GM19455 (cell line): Measurements from ENCODE around the gene CPED1.
"Not testable (repeated sequence)": the region's sequence is repeated elsewhere in the genome, so short reads cannot be mapped to it uniquely, and the experiment has no call there.

ENCODE experiments used
- ATAC-seq: cut with Tn5 transposase; IDR thresholded peaks from one replicate; pipeline ENCODE4 v1.9.1; 2021; ENCODE audit not compliant: unreplicated experiment

Gene CPED1

DNA sequence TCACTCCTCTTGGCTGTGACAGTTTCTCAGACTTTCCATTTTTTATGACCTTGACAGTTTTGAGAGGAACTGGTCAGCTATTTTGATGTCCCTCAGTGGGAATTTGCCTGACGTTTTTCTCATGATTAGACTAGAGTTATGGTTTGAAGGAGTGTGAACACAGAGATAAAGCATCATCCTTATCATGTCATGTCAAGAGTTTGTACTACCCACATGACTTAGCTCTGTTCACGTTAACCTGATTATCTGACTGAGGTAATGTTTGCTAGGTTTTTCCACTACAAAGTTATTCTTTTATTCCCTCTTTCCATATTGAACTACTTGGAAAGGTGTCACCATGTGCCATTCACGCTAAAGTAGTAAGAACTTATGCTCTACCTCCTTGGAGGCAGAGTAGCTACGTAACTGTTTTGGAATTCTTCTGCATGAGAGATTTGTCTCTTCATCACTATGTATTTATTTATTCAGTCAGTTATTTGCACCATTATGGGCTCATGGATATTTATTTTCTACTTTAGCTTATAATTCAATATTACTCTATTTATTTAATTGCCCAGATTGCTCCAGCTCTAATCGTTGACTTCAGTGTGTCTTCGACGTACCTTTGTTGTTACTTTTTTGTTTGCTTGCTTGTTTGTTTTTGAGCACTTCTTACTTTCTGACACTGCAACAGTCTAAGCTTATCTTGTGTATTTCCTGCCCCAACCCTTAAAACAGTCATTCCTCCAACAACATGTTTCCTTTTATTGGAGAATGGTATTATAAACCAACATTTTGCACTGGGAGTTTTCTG, 50.4 kb downstream of the CPED1 start:
- ATAC-seq, result no peak

DNA sequence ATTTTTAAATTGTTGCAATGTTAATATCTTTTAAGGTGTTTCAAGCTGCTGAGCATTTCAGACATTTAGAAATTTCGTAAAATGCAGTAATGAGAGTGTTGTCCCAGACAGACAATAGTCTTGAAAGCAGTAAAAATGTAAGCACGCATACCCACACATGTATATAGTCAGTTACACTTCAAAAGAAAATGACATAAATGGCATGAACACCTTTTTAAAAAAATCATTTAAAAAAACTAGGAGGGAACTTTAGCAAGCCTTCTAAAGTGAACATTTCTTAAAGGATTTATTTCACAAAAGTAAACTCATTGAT, 51.0 kb downstream of the CPED1 start:
- no peak for ATAC-seq

DNA sequence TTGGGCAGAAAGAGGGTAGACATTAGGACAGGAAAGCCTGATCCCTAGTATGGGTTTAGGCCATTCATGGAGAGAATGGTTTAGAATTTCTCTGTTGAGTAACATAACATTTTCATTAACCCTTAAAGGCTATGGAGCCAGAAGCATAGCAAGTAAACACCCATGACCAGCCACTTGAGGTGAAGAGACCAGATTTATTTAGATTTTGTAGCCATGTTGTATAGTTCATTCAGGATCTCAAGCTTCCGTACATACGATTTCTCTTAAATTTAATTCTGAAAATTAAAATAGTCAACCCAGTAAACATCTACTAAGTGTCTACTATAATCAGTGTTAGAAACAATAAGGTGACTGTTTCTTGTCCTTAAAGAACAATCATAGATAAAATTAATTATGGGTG, 51.5 kb downstream of the CPED1 start:
- no peak for ATAC-seq

DNA sequence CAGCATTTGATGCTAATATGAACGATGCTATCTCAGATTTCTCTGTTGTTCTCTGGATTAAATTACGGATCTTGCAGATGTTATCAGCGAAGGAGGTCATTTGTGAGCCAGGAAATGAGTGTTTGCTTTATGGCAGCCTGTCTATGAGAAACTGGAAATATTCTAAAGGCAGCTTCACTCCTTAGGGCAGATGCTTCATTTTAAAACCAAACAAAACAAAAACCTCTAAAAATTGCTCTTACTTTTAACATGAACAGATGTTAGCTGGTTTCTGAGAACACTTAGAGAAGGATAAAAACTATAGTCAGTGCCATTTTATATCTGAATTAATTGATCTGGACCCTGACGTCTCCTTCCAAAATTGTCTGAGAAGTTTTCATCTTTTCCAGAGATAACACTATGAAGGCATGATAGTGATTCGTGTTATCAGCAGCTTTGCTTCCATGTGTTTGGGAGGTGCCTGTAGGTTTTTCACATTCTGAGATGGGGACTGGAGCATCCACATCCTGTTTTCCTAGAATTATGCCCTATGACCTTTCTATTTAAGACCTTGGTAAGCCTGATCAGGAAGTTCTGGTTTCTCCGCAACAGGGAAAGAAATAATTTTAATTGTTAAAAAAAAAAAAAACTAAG, 53.1 kb downstream of the CPED1 start:
- no peak for ATAC-seq

DNA sequence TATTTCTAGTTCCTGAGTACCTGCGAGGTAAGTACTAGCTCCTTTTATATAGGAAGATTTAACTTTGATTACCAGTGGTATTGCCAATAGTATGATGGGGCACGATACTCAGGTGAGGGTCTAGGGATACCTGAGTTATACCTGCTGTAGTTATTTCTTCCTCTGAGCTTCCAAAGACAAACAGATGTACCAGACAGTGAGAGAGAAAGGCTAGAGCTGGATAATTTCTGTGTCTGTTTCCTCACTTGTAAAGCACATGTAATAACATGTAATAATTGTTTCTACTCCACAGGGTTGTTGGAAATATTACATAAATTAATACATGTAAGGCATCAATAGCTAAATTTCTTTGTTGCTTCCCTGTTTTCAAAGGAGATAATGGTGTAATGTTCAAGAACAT, 53.7 kb downstream of the CPED1 start:
- ATAC-seq, result no peak

DNA sequence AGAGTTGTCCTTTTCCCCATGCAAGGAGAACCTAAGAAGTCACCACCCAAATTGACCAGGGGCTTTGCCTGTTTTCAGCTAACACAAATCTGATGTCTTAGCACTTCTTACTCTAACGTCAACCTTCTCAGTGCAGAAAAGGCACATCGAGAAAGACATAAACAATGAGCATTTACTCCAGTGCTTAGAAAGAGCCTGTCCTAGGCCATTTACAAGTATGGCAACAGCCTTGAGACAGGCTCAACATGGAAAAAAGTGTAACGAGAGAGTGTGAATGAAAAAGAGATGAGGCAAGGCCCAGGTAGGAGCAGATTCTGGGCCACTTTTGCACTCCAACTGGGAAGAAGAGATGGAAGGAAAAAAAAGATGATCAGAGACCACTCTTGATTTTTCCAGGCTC, 54.4 kb downstream of the CPED1 start:
- ATAC-seq, result no peak

DNA sequence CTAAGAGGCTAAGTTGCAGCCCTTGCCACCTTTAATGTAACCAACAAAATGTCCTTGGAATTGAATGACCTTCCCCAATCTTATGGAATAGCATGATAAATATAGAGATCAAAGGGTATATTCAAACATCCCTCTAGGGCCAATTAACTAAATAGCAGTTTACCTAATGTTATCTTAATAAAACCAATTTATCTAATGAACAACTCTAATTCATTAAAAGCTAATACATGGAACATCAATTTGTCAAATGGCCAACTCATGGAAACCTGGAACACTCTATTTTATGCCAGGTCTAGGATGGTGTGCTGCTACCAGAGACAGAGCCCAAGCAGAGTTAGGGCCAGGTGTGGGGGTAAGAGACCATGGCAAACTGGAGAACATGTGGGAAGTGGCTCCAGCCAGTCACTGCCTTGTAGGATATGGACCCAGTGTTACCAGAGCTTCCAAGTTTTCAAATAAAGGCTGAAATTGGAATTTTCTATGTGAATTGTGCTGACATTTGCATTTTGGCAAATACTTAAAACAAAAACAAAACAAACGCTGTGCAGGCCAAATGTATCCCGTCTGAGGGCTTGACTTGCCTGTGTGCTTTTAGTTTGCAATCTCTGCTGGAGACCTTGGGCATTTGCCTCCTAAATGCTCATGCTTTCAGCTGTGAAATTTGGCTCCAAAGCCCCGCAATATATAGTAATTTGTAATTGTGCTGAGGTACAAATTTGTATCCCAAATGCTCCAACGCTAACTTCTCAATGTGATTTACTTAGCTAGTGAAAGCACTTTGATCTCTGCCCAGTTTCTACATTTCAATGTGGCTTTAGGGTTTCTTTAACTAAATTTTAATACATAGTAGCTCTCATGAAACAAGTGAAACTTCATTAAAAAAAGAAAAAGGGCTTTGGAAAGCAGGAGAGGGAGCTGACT, 55.1 kb downstream of the CPED1 start:
- ATAC-seq, result no peak

DNA sequence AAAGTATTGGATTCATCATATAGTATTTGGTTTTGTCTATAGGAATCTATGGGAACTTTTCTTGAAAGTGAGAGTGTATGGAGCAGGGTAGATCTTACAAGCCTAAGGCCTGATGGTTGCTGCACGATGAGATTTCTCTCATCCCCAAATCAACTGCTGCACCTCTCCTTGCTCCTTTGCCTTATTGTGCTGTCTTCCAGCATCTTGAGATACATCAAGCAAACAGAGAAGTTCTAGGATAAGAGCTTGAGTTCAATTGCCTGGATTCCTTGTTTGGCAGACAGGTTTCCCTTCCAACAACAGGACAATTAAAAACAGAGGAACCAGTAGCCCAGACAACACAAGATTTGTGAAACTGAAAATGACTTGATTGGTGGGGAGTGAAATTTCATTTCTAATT, 56.6 kb downstream of the CPED1 start:
- ATAC-seq, result no peak

DNA sequence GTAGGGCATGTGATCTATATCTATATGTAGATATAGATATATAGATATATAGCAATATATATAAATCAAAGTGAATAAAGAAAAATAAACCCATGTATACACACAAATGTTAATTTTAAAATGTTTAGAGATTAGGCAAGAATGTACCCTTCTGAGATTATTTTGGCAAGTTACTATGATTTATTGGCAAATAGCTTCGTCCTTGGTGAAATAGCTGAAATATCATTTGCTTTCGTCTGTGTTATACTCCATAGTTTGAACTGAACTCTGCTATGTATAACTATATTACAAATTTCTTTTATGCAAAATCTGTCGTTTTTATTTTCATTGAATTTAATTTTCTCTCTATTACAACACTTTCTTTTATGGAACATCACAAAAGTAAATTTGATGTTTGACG, 57.5 kb downstream of the CPED1 start:
- no peak for ATAC-seq

DNA sequence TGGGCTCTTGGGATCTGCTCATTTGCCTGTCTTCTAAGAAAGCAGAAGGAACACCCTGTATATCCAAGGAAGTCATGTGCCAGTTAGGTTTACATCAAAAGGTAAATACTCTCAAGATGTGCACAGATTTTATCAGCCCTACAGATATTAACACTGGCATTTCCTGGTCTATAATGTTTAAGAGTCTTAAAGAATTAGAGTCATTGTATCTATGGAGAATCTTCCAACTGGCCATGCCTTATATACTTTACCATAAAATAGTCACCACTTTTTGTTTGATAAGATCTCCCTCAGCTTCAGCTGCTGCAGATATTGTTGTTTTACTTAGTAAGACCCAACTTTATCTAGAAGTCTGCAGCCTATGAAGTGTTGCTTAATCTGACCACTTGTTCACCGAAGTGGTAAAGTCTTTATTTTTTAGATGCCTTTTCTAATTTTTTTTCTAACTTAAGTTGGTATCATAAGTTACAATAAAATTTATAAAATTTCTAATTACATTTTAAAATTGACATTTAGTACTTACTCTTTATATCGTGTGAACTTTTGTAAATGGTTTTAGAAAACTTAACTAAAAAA, 58.5 kb downstream of the CPED1 start:
- ATAC-seq, result no peak

DNA sequence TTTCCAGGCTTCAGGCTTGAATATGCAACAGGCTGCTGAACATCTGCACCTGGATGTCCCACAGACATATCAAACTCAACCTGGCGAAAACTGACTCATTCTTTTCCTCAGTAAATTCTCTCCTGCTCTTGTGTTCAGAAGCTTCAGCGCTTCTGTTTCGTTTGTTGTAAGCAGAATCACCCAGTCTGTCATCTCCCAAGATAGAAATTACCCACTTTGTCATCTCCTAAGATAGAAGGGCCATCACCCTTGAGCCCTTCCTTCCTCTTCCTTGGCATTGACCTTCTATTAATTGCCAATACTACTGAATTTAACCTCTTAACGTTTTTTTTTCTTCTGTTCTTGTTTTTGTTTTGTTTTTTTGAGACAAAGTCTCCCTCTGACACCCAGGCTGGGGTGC, 59.7 kb downstream of the CPED1 start:
- ATAC-seq, result no peak

DNA sequence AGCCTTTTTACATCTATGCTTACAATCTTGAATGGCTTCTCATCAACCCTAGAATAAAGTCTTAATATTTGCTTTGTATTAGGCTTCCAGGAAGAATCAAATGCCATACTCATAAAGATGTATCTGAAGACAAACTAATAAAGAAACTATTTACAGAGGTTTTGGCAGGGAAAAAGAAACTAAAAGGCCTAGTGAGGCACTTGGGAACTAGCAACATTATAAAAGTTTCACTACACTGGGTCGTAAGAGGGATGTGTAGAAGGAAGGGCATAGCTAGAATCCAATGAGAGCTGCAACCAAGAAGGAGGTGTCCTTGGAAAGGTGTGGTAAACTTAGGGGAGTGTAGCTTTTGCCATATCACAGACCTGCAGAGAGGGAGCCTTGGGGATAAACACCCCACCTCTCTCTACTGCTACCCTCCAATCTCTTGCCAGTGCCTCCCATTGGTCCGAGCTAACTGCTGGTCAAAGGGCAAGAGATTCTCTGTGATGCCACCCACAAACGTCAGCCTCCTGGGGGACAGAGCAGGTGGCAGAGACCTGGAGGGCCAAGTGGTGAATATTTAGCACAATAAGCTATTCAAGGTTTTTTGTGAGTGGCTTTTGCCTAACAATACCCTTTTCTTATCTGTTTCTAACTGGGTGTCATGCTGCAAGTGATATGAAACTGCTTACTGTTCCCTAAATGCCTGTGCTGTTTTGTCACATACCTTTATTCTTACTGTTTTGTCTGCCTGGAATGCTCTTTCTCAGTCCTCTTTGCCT, 60.7 kb downstream of the CPED1 start:
- ATAC-seq, result no peak

DNA sequence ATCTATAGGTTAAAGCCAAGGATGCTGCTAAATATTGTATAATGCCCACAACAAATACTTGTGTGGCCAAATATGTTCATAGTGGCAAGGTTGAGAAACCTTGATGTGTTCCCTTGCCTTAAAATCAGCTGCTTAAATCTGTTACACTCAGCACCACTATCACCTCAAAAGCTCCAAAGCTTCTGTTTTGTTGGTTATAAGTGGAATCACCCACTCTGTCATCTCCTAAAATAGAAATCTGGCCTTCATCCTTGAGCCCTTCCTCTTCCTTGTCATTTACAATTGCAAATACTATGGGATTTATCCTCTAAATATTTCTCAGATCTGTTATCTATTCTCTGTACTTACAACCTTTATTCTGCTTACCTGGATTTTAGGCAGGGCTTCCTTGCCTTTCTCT, 61.4 kb downstream of the CPED1 start:
- ATAC-seq, result no peak

DNA sequence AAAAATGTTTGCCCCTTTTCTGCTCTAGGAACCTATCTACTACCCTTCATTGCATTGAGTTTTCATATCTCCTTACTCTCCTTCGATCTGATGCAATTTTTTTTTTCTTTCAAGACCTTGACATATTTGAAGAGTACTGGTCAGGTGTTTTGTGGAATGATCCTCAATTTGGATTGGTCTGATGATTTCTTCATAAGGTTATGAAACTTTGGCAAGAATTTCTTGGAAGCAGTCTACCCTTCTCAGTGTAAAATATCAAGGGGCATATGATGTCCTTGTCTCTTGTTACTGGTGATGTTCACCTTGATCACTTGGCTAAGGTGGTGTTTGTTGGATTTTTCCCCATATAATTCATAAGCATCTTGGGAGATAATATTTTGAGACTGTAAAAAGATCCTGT, 64.7 kb downstream of the CPED1 start:
- ATAC-seq, result no peak

DNA sequence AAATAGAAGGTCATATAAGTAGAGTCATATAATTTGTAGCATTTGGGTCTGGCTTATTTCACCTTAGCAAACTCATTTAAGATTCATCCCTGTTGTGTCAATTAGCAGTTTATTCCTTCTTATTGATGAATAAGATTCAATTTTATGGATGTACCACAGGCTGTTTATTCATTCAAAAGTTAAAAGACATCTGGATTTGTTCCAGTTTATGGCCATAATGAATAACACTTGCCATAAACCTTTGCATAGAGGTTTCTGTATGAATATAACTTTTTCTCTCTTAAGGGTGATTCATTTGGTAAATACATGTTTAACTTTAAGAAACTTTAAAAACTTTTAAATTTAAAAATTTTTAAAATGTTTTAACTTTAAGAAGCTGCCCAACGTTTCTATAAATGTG, 66.4 kb downstream of the CPED1 start:
- ATAC-seq, result no peak

DNA sequence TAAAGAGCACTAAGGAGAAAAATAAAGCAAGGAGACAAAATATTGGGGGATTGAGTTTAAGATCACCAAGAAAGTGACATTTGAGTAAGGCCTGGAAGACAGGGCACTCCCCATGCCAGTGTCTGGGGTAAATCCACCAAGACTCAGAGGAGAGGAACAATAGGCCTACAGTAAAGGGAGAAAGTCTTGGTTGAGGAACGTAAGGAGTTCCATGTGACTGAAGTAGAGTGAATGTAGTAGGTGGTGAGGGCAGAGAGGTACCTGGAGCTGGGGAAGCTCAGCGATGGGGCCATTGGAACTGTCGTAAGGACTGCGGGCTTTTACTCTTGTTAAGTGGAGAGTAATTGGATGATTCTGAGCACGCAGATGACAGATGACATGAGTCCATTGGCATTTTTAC, 69.4 kb downstream of the CPED1 start:
- ATAC-seq, result no peak

DNA sequence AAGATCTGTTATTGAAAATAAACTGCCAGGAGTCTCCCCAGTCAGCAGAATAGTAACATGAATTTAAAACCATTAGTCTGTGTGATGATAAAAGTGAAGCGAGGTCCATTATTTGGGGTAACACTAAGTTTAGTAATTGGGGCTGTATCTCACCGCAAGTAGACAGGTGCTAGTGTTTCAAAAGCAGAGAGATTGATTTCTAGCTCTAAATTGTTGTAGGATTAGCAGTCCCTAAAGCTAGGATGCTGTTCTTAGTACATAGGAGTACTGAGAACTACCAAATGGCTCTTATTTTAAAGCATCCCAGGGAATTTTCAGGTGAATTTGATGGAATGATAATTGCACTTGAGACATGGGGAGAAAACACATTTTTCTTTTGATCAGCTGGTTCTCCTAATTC, 70.5 kb downstream of the CPED1 start:
- ATAC-seq, result no peak

DNA sequence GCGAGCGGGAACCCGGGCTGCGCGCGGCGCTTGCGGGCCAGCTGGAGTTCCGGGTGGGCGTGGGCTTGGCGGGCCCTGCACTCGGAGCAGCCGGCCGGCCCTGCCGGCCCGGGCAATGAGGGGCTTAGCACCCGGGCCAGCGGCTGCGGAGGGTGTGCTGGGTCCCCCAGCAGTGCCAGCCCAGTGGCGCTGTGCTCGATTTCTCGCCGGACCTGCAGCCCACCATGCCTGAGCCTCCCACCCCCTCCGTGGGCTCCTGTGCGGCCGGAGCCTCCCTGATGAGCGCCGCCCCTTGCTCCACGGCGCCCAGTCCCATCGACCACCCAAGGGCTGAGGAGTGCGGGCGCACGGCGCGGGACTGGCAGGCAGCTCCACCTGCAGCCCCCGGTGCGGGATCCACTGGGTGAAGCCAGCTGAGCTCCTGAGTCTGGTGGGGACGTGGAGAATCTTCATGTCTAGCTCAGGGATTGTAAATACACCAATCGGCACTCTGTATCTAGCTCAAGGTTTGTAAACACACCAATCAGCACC, 71.5 kb downstream of the CPED1 start:
- not testable (repeated sequence) for ATAC-seq

DNA sequence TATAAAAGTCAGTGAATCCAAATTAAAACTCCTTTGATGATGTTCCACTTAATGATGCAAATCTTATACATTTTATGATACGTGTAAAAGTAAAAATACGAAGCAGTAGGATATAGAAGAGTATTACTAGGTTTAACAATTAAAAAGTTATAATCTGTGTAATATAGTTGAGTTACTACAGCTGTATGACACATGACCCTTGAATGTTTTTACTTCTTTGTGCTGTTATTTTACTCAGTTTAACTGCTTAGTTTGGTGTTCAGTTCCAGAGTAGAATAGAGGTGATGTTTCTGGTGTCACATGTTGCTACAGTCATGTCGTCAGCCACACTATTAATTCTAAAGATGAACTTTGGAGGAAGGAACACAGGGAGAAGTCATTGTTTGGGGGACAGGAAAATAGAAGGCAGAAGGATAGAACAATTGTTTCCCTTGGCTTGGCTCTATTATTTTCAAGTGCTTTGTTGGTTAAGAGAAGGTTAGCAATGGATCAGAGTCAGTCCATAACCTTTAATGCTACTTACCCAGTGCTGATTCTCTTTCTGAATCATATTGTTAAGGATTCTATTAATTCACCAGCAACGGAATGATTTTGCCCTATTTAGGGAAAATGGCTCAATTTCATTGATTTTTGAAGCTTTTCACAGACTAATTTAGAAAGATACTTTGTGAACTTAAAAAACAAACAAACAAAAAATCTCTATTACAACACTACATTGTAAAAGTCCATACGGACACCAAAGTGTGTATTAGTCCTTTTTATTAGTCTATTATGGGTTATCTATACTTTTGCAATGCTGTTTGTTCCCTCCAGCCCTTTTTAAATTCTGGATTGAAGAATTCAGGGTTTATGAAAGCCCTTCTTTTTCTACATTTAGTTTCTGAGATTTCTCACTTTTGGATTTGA, 73.4 kb downstream of the CPED1 start:
- ATAC-seq, result no peak
